Mucosa of descending colon (tissue), 3 donors: ENCODE measurements around the gene KRT32. TPM values are rescaled to one million over a fixed set of nuclear protein-coding genes. Genes with fewer than 3 reads are reported as not detected.

ENCODE experiments used
- ATAC-seq: fragments of 200-7000 bp; cut with Tn5 transposase; one replicate; pipeline ENCODE4 v1.9.1; 2020; ENCODE audit warnings: mild to moderate bottlenecking, moderate library complexity
- DNase-seq, 3 donors: peaks; one replicate each; pipeline ENCODE4 v3.0.0-alpha.2; 2020
- H3K36me3 ChIP-seq: fragments of 200-600 bp; one replicate; pipeline ENCODE4 v1.8.0; 2021; ENCODE audit warnings: low read depth, mild to moderate bottlenecking
- H3K4me1 ChIP-seq: fragments of 200-600 bp; one replicate; pipeline ENCODE4 v1.8.0; 2021; ENCODE audit warnings: low read depth, mild to moderate bottlenecking
- H3K4me3 ChIP-seq: fragments of 200-600 bp; one replicate; pipeline ENCODE4 v1.8.0; 2021; ENCODE audit warnings: mild to moderate bottlenecking
- H3K9me3 ChIP-seq: fragments of 200-600 bp; one replicate; pipeline ENCODE4 v1.8.0; 2021; ENCODE audit warnings: mild to moderate bottlenecking
- CTCF ChIP-seq: fragments of 200-600 bp; IDR thresholded peaks from one replicate; pipeline ENCODE4 v1.8.0; 2022; ENCODE audit warnings: antibody characterized with exemption, mild to moderate bottlenecking
- intact Hi-C, 2 donors: fragments of 100-400 bp; cut with DNase I in 1 of 2; cut with micrococcal nuclease in 1 of 2; formaldehyde crosslinking; loops; one replicate each; pipeline versions ENCODE4 v1.11.0 to v1.11.1; 2022; cut with DNase I, micrococcal nuclease
- total RNA-seq, 3 donors: library from RNA; stranded (reverse); fragmentation: NEBNext Ultra II Directional in 2 of 3; extraction: Animal tissue kit (Norgen Biotek cat#: 25700) in 2 of 3; gene quantifications; one replicate each; pipeline versions ENCODE4 v1.2.1 to v1.2.4, GENCODE V29; 2021 to 2023
- donor health status: DM: no; HTN: no; CAD: no; lungs with moderate emphysema.
- donor health status: DM: no; HTN: no; CAD: no.
- donor health status: DM: no; HTN: yes; CAD: no.

KRT32 gene
- total RNA-seq, 3 donors from 2014 or later, result not detected

- intact Hi-C loops, result no loop called here
- Histone ChIP-seq H3K4me1 (no peaks in the 10 kb centered on the region), H3K9me3 (no peaks in the 10 kb centered on the region), H3K36me3 (no peaks in the 10 kb centered on the region), H3K4me3 (no peak within 1 kb of the TSS)
- ATAC-seq (no peak), DNase-seq (no peak)
- TF ChIP-seq CTCF, result no peak
These were observed 26.6 kb downstream of the KRT32 start, which contains the start of gene KRT38 for GRCh38 chr17:41440531-41441033. KRT38 (minus strand) TSS chr17:41440983; CDS start chr17:41440921, 62 bp downstream.

GRCh38 chr17:41439375-41439774 is 27.8 kb downstream of the KRT32 start:
- Histone ChIP-seq H3K4me1 (no peaks in the 10 kb centered on the region), H3K9me3 (no peaks in the 10 kb centered on the region), H3K4me3 (no peak overlapping the region), H3K36me3 (no peaks in the 10 kb centered on the region)
- TF ChIP-seq CTCF, result no peak
- intact Hi-C loops, result no loop called here
- no peak for ATAC-seq
- no peak for DNase-seq

- DNase-seq (no peak), ATAC-seq (no peak)
- Histone ChIP-seq H3K9me3 (no peaks in the 10 kb centered on the region), H3K4me3 (no peak overlapping the region), H3K36me3 (no peaks in the 10 kb centered on the region), H3K4me1 (no peaks in the 10 kb centered on the region)
- intact Hi-C loops, result no loop called here
- TF ChIP-seq CTCF, result no peak
These were observed 29.4 kb downstream of the KRT32 start for GRCh38 chr17:41437769-41438168.

GRCh38 chr17:41437254-41437653 is 29.9 kb downstream of the KRT32 start:
- Histone ChIP-seq H3K4me1 (no peaks in the 10 kb centered on the region), H3K36me3 (no peaks in the 10 kb centered on the region), H3K4me3 (no peak overlapping the region), H3K9me3 (no peaks in the 10 kb centered on the region)
- no peak for ATAC-seq
- intact Hi-C loops, result no loop called here
- TF ChIP-seq CTCF, result no peak
- no peak for DNase-seq

- Histone ChIP-seq H3K4me3 (no peak overlapping the region), H3K9me3 (no peaks in the 10 kb centered on the region), H3K4me1 (no peaks in the 10 kb centered on the region), H3K36me3 (no peaks in the 10 kb centered on the region)
- DNase-seq, result no peak
- no peak for ATAC-seq
- no peak for TF ChIP-seq CTCF
- intact Hi-C loops, result no loop called here
These were observed 32.8 kb downstream of the KRT32 start for GRCh38 chr17:41434415-41434814.

- H3K4me3 ChIP-seq, result no peak overlapping the region
- no peaks in the 10 kb centered on the region for H3K36me3 ChIP-seq
- DNase-seq (no peak), ATAC-seq (no peak)
- intact Hi-C loops, result no loop called here
- TF ChIP-seq CTCF, result no peak
- H3K9me3 ChIP-seq, result no peaks in the 10 kb centered on the region
- no peaks in the 10 kb centered on the region for H3K4me1 ChIP-seq
These were observed 33.2 kb downstream of the KRT32 start for GRCh38 chr17:41434005-41434404.
